ENCODE measurements around the gene B4GALNT2.
"Not testable (repeated sequence)": the region's sequence is repeated elsewhere in the genome, so short reads cannot be mapped to it uniquely, and the experiment has no call there.

B4GALNT2 gene

GRCh38 chr17:49121696-49122292 lies 10.8 kb upstream of the B4GALNT2 start:
- DNase-seq (ENCODE audit: low read depth) = no peak
- TF ChIP-seq CTCF (IDR thresholded peaks at IDR 0.05; ENCODE audit: insufficient read depth, low read depth, low read length, missing control alignments) = no peak
- no peak overlapping the region for H3K4me3 ChIP-seq (ENCODE audit: low read depth, low read length)

- no peak overlapping the region for H3K4me3 ChIP-seq (ENCODE audit: low read depth, low read length)
- no peak for TF ChIP-seq CTCF (IDR thresholded peaks at IDR 0.05; ENCODE audit: insufficient read depth, low read depth, low read length, missing control alignments)
- no peak for DNase-seq (ENCODE audit: low read depth)
Observed at GRCh38 chr17:49122566-49122965, 10.0 kb upstream of the B4GALNT2 start.

GRCh38 chr17:49123061-49123460 lies 9.5 kb upstream of the B4GALNT2 start:
- TF ChIP-seq CTCF (IDR thresholded peaks at IDR 0.05; ENCODE audit: insufficient read depth, low read depth, low read length, missing control alignments) = no peak
- DNase-seq (ENCODE audit: low read depth) = no peak
- H3K4me3 ChIP-seq (ENCODE audit: low read depth, low read length) = no peak overlapping the region

- DNase-seq (ENCODE audit: low read depth) = no peak
- TF ChIP-seq CTCF (IDR thresholded peaks at IDR 0.05; ENCODE audit: insufficient read depth, low read depth, low read length, missing control alignments) = no peak
Observed at GRCh38 chr17:49125449-49125848, 7.1 kb upstream of the B4GALNT2 start.

GRCh38 chr17:49126183-49126859 lies 6.2 kb upstream of the B4GALNT2 start:
- DNase-seq (ENCODE audit: low read depth); H3K4me3 ChIP-seq (ENCODE audit: low read depth, low read length): not testable (repeated sequence)

More at GRCh38 chr17:49125449-49125848, 7.1 kb upstream of the B4GALNT2 start:
- no peak overlapping the region for H3K4me3 ChIP-seq (ENCODE audit: low read depth, low read length)

GRCh38 chr17:49129359-49129950 lies 3.1 kb upstream of the B4GALNT2 start:
- H3K4me3 ChIP-seq (ENCODE audit: low read depth, low read length); DNase-seq (ENCODE audit: low read depth): not testable (repeated sequence)

- no peak for TF ChIP-seq CTCF (IDR thresholded peaks at IDR 0.05; ENCODE audit: insufficient read depth, low read depth, low read length, missing control alignments)
- H3K4me3 ChIP-seq (ENCODE audit: low read depth, low read length) = no peak overlapping the region
- no peak for DNase-seq (ENCODE audit: low read depth)
Observed at GRCh38 chr17:49130891-49131290, 1.7 kb upstream of the B4GALNT2 start.

- no peak for DNase-seq (ENCODE audit: low read depth)
- H3K4me3 ChIP-seq (ENCODE audit: low read depth, low read length) = no peak overlapping the region
- no peak for TF ChIP-seq CTCF (IDR thresholded peaks at IDR 0.05; ENCODE audit: insufficient read depth, low read depth, low read length, missing control alignments)
Observed at GRCh38 chr17:49132317-49132698, 261 bp upstream of the B4GALNT2 start.

Measured in GM12865 (cell line).